Stomach (tissue), 4 donors: ENCODE data around the gene NDUFS1.

Source experiments
- POLR2A ChIP-seq, 4 donors: fragments of 450-650 bp; IDR thresholded peaks; one replicate each; pipeline ENCODE4 v1.6.1; 2016; ENCODE audit warnings: antibody characterized with exemption in 4 of 4, control low read depth in 2 of 4, mild to moderate bottlenecking in 1 of 4, moderate library complexity in 1 of 4
- TF ChIP-seq, protein P1 (sequence below), 7 experiments: fragments of 450-650 bp in 4 of 7; fragments of 200-600 bp in 3 of 7; sonication (generic) in 3 of 7; IDR thresholded peaks; one replicate each; pipeline ENCODE4 v1.5.1; 2016 to 2019; ENCODE audit warnings: antibody characterized with exemption in 7 of 7, control low read depth in 2 of 7, mild to moderate bottlenecking in 1 of 7

DNA sequence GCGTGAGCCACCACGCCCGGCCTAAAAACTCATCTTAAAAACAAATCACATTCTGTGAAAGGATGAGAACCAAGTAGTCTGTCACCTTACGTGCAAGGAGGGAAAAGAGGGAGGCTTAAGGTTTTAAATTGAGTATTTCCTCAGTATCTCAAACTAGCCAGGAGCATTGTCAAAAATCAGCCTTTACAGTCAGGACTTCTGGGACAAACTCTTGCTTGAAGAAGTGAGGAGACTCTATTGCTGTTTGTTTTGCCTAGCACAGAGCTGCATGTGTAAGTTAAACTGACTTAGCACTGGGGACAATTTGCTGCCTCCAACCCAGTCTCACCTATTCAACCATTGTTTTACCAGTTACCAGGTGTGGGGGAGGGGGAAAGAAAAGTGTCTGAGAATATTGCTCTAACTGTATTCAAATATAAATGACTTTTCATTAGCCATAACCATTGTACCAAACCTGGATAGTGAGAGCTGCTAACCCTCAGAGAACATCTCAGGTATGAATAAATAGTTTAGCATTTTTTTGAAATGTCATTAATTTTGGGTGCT lies 76.9 kb downstream of the NDUFS1 start:
- TF ChIP-seq, protein P1, sequence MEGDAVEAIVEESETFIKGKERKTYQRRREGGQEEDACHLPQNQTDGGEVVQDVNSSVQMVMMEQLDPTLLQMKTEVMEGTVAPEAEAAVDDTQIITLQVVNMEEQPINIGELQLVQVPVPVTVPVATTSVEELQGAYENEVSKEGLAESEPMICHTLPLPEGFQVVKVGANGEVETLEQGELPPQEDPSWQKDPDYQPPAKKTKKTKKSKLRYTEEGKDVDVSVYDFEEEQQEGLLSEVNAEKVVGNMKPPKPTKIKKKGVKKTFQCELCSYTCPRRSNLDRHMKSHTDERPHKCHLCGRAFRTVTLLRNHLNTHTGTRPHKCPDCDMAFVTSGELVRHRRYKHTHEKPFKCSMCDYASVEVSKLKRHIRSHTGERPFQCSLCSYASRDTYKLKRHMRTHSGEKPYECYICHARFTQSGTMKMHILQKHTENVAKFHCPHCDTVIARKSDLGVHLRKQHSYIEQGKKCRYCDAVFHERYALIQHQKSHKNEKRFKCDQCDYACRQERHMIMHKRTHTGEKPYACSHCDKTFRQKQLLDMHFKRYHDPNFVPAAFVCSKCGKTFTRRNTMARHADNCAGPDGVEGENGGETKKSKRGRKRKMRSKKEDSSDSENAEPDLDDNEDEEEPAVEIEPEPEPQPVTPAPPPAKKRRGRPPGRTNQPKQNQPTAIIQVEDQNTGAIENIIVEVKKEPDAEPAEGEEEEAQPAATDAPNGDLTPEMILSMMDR (IDR thresholded peaks at IDR 0.05): no peak
- TF ChIP-seq POLR2A (IDR thresholded peaks at IDR 0.05): no peak
